ENCODE results near the gene ZNF281.
"Not testable (repeated sequence)": the region's sequence is repeated elsewhere in the genome, so short reads cannot be mapped to it uniquely, and the experiment has no call there.

GRCh38 chr1:200413766-200414165 is 3.9 kb upstream of the ZNF281 start:
- not testable (repeated sequence) for TF ChIP-seq POLR2A (IDR thresholded peaks at IDR 0.05; ENCODE audit: low read length); GATA1 (IDR thresholded peaks at IDR 0.05; ENCODE audit: low read depth, low read length)
